Activated CD8-positive, alpha-beta memory T cell treated with anti-CD3 and anti-CD28 coated beads, Interleukin-2, amount 50 U/mL, for 24 hours (primary cell): ENCODE measurements around the gene AADACL4.
"Not testable (repeated sequence)": the region's sequence is repeated elsewhere in the genome, so short reads cannot be mapped to it uniquely, and the experiment has no call there.

ENCODE experiments used
- DNase-seq: peaks from one replicate; pipeline ENCODE4 v3.0.0-alpha.2; 2020; ENCODE audit errors: extremely low read depth

The AADACL4 gene

GRCh38 chr1:12658531-12659453 lies 14.9 kb downstream of the AADACL4 start:
- DNase-seq, result peak; percentile 38

- DNase-seq, result no peak
Observed at GRCh38 chr1:12661606-12662219, 17.8 kb downstream of the AADACL4 start.

GRCh38 chr1:12662556-12662955 lies 18.7 kb downstream of the AADACL4 start:
- DNase-seq, result no peak

GRCh38 chr1:12665511-12665910 lies 21.6 kb downstream of the AADACL4 start:
- no peak for DNase-seq

- no peak for DNase-seq
Observed at GRCh38 chr1:12666141-12666735, 22.4 kb downstream of the AADACL4 start.

GRCh38 chr1:12669529-12670068 lies 25.7 kb downstream of the AADACL4 start:
- no peak for DNase-seq

- DNase-seq, result no peak
Observed at GRCh38 chr1:12674358-12674757, 30.5 kb downstream of the AADACL4 start.

- DNase-seq, result not testable (repeated sequence)
Observed at GRCh38 chr1:12676122-12676521, 32.2 kb downstream of the AADACL4 start.

- DNase-seq, result no peak
Observed at GRCh38 chr1:12677565-12677964, 33.7 kb downstream of the AADACL4 start.

- DNase-seq, result no peak
Observed at GRCh38 chr1:12678350-12678749, 34.5 kb downstream of the AADACL4 start.

GRCh38 chr1:12678820-12679219 lies 34.9 kb downstream of the AADACL4 start:
- DNase-seq, result no peak

- no peak for DNase-seq
Observed at GRCh38 chr1:12690156-12690555, 46.3 kb downstream of the AADACL4 start.

GRCh38 chr1:12692967-12693782 lies 49.3 kb downstream of the AADACL4 start:
- DNase-seq, result no peak

- no peak for DNase-seq
Observed at GRCh38 chr1:12696658-12697057, 52.8 kb downstream of the AADACL4 start.

GRCh38 chr1:12697397-12697796 lies 53.5 kb downstream of the AADACL4 start:
- DNase-seq, result no peak

- no peak for DNase-seq
Observed at GRCh38 chr1:12703821-12704451, 60.1 kb downstream of the AADACL4 start.

- DNase-seq, result no peak
Observed at GRCh38 chr1:12706061-12706460, 62.2 kb downstream of the AADACL4 start.

GRCh38 chr1:12708396-12709090 lies 64.7 kb downstream of the AADACL4 start:
- DNase-seq, result no peak

GRCh38 chr1:12709091-12709491 lies 65.2 kb downstream of the AADACL4 start:
- no peak for DNase-seq

GRCh38 chr1:12709696-12710095 lies 65.8 kb downstream of the AADACL4 start:
- no peak for DNase-seq
